Activated CD4-positive, alpha-beta T cell treated with anti-CD3 and anti-CD28 coated beads, Interleukin-2, Interleukin-4, amounts not matched to agents 100 ng/mL and 50 ng/mL, durations not matched to agents 16 hours and 8 hours (primary cell): Measurements from ENCODE around the gene TRIM49.
"Not testable (repeated sequence)": the region's sequence is repeated elsewhere in the genome, so short reads cannot be mapped to it uniquely, and the experiment has no call there.

ENCODE experiments used
- DNase-seq: peaks from one replicate; pipeline ENCODE4 v3.0.0-alpha.2; 2020; ENCODE audit warnings: low spot score

TRIM49 gene

DNA sequence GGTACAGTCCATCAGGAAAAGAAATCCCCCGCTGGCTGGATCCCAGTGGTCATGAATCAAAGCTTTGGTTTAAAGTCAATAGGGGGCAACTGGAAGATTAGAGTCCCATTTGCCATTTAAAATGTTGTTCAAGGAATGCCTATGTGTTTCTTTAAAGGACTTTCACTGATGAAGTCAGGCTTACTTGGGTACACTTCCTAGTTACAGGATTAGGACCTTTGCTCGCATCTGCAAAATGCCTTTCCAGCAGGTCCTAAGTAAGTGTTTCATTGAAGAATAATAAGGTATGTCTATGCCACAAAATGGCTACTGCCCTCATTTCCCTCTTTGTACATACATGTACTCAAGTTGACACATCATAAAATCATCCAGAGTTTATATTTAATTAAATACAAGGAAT, at the start of gene TRIM49:
Gene TRIM49 (minus strand): TSS at position 101 of the 400 bp plus-strand sequence. CDS start 4,106 bp downstream, outside the sequence.
- DNase-seq: not testable (repeated sequence)

GRCh38 chr11:89826694-89827093, 18.3 kb upstream of the TRIM49 start:
- not testable (repeated sequence) for DNase-seq

DNA sequence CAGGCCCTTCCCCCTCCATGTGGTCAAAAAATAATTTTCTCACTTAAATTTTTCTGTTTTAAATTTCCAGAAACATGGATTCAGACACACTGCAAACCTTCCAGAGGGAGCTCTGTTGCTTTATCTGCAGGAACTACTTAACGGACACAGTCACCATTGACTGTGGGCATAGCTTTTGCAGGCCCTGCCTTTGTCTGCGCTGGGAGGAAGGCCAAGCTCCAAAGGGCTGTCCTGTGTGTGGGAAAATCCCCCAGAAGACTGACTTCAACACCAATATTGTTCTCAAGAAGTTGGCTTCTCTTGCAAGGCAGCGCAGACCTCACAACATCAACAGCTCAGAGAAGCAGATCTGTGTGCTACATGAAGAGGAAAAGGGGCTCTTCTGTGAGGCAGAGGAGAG, 11.6 kb upstream of the TRIM49 start:
- DNase-seq: not testable (repeated sequence)

GRCh38 chr11:89813535-89813934, 5.2 kb upstream of the TRIM49 start:
- not testable (repeated sequence) for DNase-seq

- DNase-seq: not testable (repeated sequence)
Observed at GRCh38 chr11:89787506-89788063, 20.8 kb downstream of the TRIM49 start.

GRCh38 chr11:89785726-89786125, 22.6 kb downstream of the TRIM49 start:
- not testable (repeated sequence) for DNase-seq

- not testable (repeated sequence) for DNase-seq
Observed at GRCh38 chr11:89750822-89751221, 57.6 kb downstream of the TRIM49 start.
